SK-MEL-5 (cell line): ENCODE results near the gene CEP162. TPM values are rescaled to one million over a fixed set of nuclear protein-coding genes. Genes with fewer than 3 reads are reported as not detected.
"Not testable (repeated sequence)": the region's sequence is repeated elsewhere in the genome, so short reads cannot be mapped to it uniquely, and the experiment has no call there.

Experiments used
- DNase-seq: peaks from one replicate; pipeline ENCODE4 v3.0.0-alpha.2; 2016; ENCODE audit warnings: low read depth, low spot score
- in situ Hi-C: cut with HindIII; loops from 2 replicates; pipeline ENCODE4 v1.10.0; 2016; ENCODE audit warnings: low sequenced_read_pairs, high pct_unique_total_duplicates, low pct_unique_long_range_greater_than_20kb
- total RNA-seq: library from RNA; depleted of rRNA; stranded (reverse); fragments of >200 nt; shearing (Covaris generic); gene quantifications from 2 replicates; pipeline ENCODE4 v1.2.3, GENCODE V29; 2014

CEP162 gene
- total RNA-seq, 1 experiment from 2014 or later: 8.0 TPM

- in situ Hi-C loops, DNase-seq: not testable (repeated sequence)
Observed at GRCh38 chr6:84244416-84245081, 17.1 kb upstream of the CEP162 start.

DNA sequence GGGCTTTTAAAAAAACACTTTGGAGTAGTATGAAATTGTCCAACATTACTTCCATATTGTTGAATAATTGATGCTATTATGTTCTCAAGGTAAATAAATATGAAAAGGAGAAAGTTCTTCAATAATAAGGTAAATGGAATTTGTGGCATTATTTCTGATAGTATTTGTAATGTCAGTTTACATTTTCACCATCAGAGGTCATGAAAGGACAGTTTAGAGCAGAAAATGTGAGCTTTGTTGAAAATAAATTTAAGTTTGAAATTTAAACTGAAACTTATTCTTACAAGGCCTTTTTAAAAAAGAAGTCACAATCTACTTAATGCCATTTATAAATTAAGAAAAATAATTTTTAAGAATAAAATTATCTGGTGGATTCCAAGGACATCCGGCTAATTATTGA lies 15.8 kb upstream of the CEP162 start:
- no peak for DNase-seq
- in situ Hi-C loops: no loop called here

GRCh38 chr6:84242265-84242664 lies 14.8 kb upstream of the CEP162 start:
- no peak for DNase-seq
- in situ Hi-C loops: no loop called here

- in situ Hi-C loops: no loop called here
- no peak for DNase-seq
Observed at GRCh38 chr6:84228198-84228543, 728 bp upstream of the CEP162 start.

DNA sequence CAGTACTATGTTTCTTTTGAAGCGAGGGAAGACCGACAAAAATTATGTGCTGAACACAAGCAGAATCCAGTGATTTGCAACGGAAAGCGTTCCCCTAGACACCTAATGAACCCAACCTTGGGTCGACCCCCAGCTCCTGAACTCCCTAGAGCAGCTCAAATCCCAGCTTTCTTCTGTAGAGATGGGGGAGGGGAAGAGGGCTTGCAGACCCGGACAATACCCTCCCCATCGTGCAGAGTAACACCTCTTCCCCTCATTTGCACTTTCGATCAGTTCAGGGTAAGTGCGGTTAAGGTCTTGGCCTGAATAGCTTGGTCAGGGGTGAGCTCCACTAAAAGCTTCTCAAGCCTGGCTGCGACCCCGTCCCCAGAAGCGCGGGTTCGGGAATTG lies 404 bp downstream of the CEP162 start:
- DNase-seq: no peak
- in situ Hi-C loops: no loop called here

GRCh38 chr6:84224251-84224650 lies 3.2 kb downstream of the CEP162 start:
- no peak for DNase-seq
- in situ Hi-C loops: no loop called here

DNA sequence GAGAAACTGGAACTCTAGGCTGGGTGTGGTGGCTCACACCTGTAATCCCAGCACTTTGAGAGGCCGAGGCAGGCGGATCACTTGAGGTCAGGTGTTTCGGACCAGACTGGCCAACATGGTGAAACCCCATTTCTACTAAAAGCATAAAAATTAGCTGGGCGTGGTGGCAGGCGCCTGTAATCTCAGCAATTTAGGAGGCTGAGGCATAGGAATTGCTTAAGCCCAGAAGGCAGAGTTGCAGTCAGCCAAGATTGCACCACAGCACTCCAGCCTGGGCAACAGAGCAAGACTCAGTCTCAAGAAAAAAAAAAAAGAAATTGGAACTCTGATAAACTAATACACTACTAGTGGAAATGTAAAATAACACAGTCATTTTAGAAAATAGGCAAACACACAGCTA lies 3.8 kb downstream of the CEP162 start:
- in situ Hi-C loops, DNase-seq: not testable (repeated sequence)

GRCh38 chr6:84222426-84222825 lies 5.0 kb downstream of the CEP162 start:
- in situ Hi-C loops: no loop called here
- DNase-seq: no peak

GRCh38 chr6:84220809-84221409 lies 6.5 kb downstream of the CEP162 start:
- in situ Hi-C loops: no loop called here
- DNase-seq: peak; percentile 49

DNA sequence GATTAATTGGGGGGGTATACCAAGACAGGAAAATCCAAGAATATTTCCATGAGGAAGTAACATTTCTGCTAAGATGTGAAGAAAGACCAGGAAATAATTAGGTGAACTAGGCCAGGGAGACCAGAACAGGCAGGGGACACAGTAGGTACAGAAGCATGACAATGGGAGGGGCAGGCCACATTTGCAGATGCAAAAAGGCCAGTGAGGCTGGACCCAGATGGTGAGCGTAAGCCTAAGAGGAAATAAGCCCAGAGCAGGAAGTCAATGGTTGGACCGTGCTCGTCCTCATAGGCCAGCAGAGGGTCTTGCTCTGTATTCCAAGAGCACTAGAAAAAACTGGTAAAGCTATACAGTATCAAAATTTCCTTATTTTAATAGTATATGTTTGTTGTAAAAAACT lies 9.4 kb downstream of the CEP162 start:
- DNase-seq: no peak
- in situ Hi-C loops: no loop called here

DNA sequence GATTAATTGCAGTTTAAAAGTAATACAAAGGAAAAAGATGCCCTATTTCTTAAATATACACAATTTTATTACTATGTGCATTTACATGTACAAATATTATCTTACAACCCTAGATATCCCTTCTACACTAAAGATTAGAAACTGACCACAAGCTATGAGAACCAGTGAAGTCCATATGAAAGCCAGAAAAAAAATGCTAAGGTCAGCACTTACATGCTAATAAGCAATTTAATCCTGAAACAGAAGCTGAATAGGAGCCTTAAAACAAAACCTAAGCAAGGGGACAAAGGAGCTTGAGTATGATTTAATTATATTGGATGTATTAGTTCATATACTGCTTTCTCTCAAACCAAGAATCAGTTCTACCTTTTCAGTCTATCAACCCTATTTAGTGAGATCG lies 14.2 kb downstream of the CEP162 start:
- in situ Hi-C loops: no loop called here
- DNase-seq: no peak

DNA sequence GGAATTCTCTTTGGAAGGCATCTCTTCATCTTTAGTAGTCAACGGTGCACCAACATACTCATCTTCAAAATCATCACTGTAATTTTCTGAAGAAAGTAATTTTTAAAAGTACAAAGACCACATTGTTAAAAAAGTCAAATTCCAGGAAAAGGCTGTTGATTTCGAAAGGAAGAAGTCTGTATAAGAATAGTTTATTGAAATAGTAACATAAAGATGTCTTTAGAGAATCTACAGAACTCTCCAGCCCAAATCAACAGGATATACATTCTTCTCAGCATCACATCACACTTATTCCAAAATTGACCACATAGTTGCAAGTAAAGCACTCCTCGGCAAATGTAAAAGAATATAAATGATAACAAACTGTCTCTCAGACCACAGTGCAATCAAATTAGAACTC lies 23.4 kb downstream of the CEP162 start:
- DNase-seq: peak; percentile 64
- in situ Hi-C loops: no loop called here

GRCh38 chr6:84199987-84200386 lies 27.5 kb downstream of the CEP162 start:
- in situ Hi-C loops, DNase-seq: not testable (repeated sequence)

- DNase-seq: no peak
- in situ Hi-C loops: no loop called here
Observed at GRCh38 chr6:84197708-84198107, 29.7 kb downstream of the CEP162 start.

GRCh38 chr6:84193114-84193708 lies 34.2 kb downstream of the CEP162 start:
- no peak for DNase-seq

DNA sequence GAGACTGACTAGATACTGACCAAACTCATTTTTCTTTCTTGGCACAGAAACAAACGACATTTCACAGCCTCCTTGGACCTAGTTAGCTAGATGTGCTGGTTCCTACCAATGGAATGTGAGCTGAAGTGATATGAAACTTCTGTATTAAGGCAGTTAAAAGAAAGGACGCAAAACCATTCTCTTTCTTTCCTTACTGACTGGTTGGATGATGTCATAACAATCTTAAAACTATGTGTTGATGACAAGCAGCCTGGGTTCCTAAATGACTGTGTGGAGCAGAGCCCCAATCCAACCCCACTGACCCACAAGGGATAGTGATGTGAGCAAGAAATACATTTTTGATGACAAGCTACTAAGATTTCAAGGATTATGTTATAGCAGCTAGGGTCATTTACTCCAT lies 35.6 kb downstream of the CEP162 start:
- no peak for DNase-seq
- in situ Hi-C loops: no loop called here

More at GRCh38 chr6:84193114-84193708, 34.2 kb downstream of the CEP162 start:
- in situ Hi-C loops: no loop called here

DNA sequence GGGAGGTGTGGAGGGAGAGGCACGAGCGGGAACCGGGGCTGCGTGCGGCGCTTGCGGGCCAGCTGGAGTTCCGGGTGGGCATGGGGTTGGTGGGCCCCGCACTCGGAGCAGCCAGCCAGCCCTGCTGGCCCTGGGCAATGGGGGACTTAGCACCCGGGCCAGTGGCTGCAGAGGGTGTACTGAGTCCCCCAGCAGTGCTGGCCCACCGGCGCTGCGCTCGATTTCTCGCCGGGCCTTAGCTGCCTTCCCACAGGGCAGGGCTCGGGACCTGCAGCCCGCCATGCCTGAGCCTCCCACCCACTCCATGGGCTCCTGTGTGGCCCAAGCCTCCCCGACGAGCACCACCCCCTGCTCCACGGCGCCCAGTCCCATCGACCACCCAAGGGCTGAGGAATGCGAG lies 38.1 kb downstream of the CEP162 start:
- in situ Hi-C loops, DNase-seq: not testable (repeated sequence)

DNA sequence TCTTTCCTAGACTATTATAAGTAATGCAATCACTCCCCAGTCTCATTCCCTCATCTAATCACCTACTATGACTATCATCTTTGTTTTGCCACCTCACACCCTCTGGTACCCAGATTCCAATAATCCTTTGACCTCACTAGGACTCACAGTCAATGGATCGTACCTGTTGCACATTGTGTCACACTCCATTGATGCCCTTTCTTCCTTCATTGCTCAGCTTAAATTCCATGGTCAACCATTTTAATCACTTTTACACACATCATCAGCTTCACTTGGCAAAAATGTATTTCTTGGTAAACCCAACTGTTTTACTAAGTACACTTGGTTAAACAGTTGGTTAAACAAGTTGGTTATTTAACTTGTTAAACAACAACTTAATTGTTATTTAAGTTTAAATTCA lies 44.0 kb downstream of the CEP162 start:
- no peak for DNase-seq
- in situ Hi-C loops: no loop called here

GRCh38 chr6:84182001-84182400 lies 45.4 kb downstream of the CEP162 start:
- DNase-seq: no peak
- in situ Hi-C loops: no loop called here
